Esophagus squamous epithelium (tissue), 5 donors: ENCODE results near the gene GOLGA8J. TPM values are rescaled to one million over a fixed set of nuclear protein-coding genes. Genes with fewer than 3 reads are reported as not detected.
"Not testable (repeated sequence)": the region's sequence is repeated elsewhere in the genome, so short reads cannot be mapped to it uniquely, and the experiment has no call there.

Source experiments
- DNase-seq: peaks from one replicate; lab custom pipeline; 2025; lab: John Stamatoyannopoulos, UW
- H3K27ac ChIP-seq, 4 donors: fragments of 200-600 bp; sonication (generic); one replicate each; pipeline ENCODE4 v1.5.1; 2016 to 2019; ENCODE audit warnings: mild to moderate bottlenecking in 1 of 4
- H3K27me3 ChIP-seq, 4 donors: fragments of 200-600 bp; sonication (generic); 1 replicate in 3 of 4; 2 replicates in 1 of 4; pipeline versions ENCODE4 v1.5.1 to v1.6.0; 2017 to 2021; ENCODE audit warnings: antibody characterized with exemption in 1 of 4
- H3K36me3 ChIP-seq, 3 donors: fragments of 200-600 bp; sonication (generic); one replicate each; pipeline ENCODE4 v1.5.1; 2016 to 2019
- H3K4me1 ChIP-seq, 3 donors: fragments of 200-600 bp; sonication (generic); one replicate each; pipeline ENCODE4 v1.5.1; 2017 to 2019
- H3K4me3 ChIP-seq, 4 donors: fragments of 200-600 bp; sonication (generic); 1 replicate in 3 of 4; 2 replicates in 1 of 4; pipeline ENCODE4 v1.5.1; 2016 to 2019; ENCODE audit warnings: mild to moderate bottlenecking in 2 of 4, moderate library complexity in 1 of 4
- H3K9me3 ChIP-seq, 3 donors: fragments of 200-600 bp; sonication (generic); one replicate each; pipeline ENCODE4 v1.5.1; 2016 to 2019
- CTCF ChIP-seq, 6 experiments: fragments of 450-650 bp in 4 of 6; fragments of 200-600 bp in 2 of 6; sonication (generic) in 2 of 6; IDR thresholded peaks; one replicate each; pipeline ENCODE4 v1.5.1; 2016 to 2019; ENCODE audit warnings: antibody characterized with exemption in 6 of 6, mild to moderate bottlenecking in 4 of 6, moderate library complexity in 4 of 6
- POLR2A ChIP-seq, 4 donors: fragments of 450-650 bp; IDR thresholded peaks; one replicate each; pipeline ENCODE4 v1.6.1; 2017; ENCODE audit warnings: antibody characterized with exemption in 4 of 4, mild to moderate bottlenecking in 4 of 4, moderate library complexity in 3 of 4
- WGBS, 2 donors: methylation state at CpG; one replicate each; pipeline ENCODE4 v1.1.5; 2018; 5-methylcytosine and 5-hydroxymethylcytosine counted together
- intact Hi-C: fragments of 100-400 bp; cut with DNase I; formaldehyde crosslinking; loops from one replicate; pipeline ENCODE4 v1.15.0; 2022
- total RNA-seq, 4 donors: library from RNA; depleted of rRNA; stranded (reverse); fragments of >200 nt; gene quantifications; one replicate each; pipeline ENCODE4 v1.1.0, GENCODE V29; 2016
- donor health status: DM: yes; HTN: yes; CAD: no.

GOLGA8J gene
- total RNA-seq = not detected

GRCh38 chr15:30082655-30083054 is at the start of gene GOLGA8J:
Gene GOLGA8J (plus strand): TSS chr15:30082955. CDS start chr15:30083053, 98 bp downstream.
- H3K36me3 ChIP-seq, H3K27ac ChIP-seq, H3K9me3 ChIP-seq, H3K27me3 ChIP-seq, H3K4me1 ChIP-seq, intact Hi-C loops, DNase-seq, H3K4me3 ChIP-seq: not testable (repeated sequence)
- no CpG with 5 or more reads among the region's 7 CpGs for WGBS, 2 donors

- no peaks in the 10 kb centered on the region for H3K4me1 ChIP-seq
- no peak for DNase-seq
- no peaks in the 10 kb centered on the region for H3K36me3 ChIP-seq
- intact Hi-C loops = no loop called here
- no peaks in the 10 kb centered on the region for H3K9me3 ChIP-seq
- H3K27ac ChIP-seq = no peak overlapping the region
- no peaks in the 10 kb centered on the region for H3K27me3 ChIP-seq
- no peak overlapping the region for H3K4me3 ChIP-seq
- 87 to 92% methylated on average over 3 of the region's 3 CpGs for WGBS, 2 donors
- TF ChIP-seq CTCF (IDR thresholded peaks at IDR 0.05) (no peak), POLR2A (IDR thresholded peaks at IDR 0.05) (no peak)
These were observed 49.5 kb upstream of the GOLGA8J start for GRCh38 chr15:30033211-30033610.

- H3K27ac ChIP-seq = no peak overlapping the region
- no peak for DNase-seq
- H3K27me3 ChIP-seq = no peaks in the 10 kb centered on the region
- no peaks in the 10 kb centered on the region for H3K4me1 ChIP-seq
- no peaks in the 10 kb centered on the region for H3K36me3 ChIP-seq
- 90 to 96% methylated on average over 2 to 4 of the region's 4 CpGs for WGBS, 2 donors
- TF ChIP-seq CTCF (IDR thresholded peaks at IDR 0.05) = no peak
- H3K9me3 ChIP-seq = no peaks in the 10 kb centered on the region
- H3K4me3 ChIP-seq = no peak overlapping the region
- intact Hi-C loops = no loop called here
These were observed 49.0 kb upstream of the GOLGA8J start for GRCh38 chr15:30033763-30034162.

- no peaks in the 10 kb centered on the region for H3K27me3 ChIP-seq
- intact Hi-C loops = no loop called here
- no peak overlapping the region for H3K27ac ChIP-seq
- WGBS, 2 donors = 69 to 80% methylated on average over 6 of the region's 6 CpGs
- no peaks in the 10 kb centered on the region for H3K4me1 ChIP-seq
- no peaks in the 10 kb centered on the region for H3K36me3 ChIP-seq
- no peaks in the 10 kb centered on the region for H3K9me3 ChIP-seq
- H3K4me3 ChIP-seq = no peak overlapping the region
- DNase-seq = no peak
- TF ChIP-seq CTCF (IDR thresholded peaks at IDR 0.05) = no peak
- TF ChIP-seq POLR2A (IDR thresholded peaks at IDR 0.05) = no peak
These were observed 46.6 kb upstream of the GOLGA8J start for GRCh38 chr15:30036036-30036703.

GRCh38 chr15:30038667-30039523 is 43.9 kb upstream of the GOLGA8J start:
- H3K36me3 ChIP-seq = no peaks in the 10 kb centered on the region
- no peak overlapping the region for H3K4me3 ChIP-seq
- intact Hi-C loops = no loop called here
- no peaks in the 10 kb centered on the region for H3K9me3 ChIP-seq
- H3K4me1 ChIP-seq = peaks cover 0 to 9% (median 0%) of the 10 kb centered on the region in 3 donors
- TF ChIP-seq POLR2A (IDR thresholded peaks at IDR 0.05) (no peak), CTCF (IDR thresholded peaks at IDR 0.05) (no peak)
- 59 to 66% methylated on average over 5 of the region's 5 CpGs for WGBS, 2 donors
- no peak overlapping the region for H3K27ac ChIP-seq
- no peak for DNase-seq
- H3K27me3 ChIP-seq = no peaks in the 10 kb centered on the region
